Epithelial cell of esophagus (primary cell): ENCODE results near the gene ZNF367.
A peak's percentile ranks its signal among the peaks of the same experiment; 100 is the strongest.

Experiments used
- DNase-seq: peaks from one replicate; pipeline ENCODE4 v3.0.0; 2010; ENCODE audit warnings: low read depth
- H3K4me3 ChIP-seq: 2 replicates; pipeline ENCODE4 v1.5.1; 2011; ENCODE audit warnings: mild to moderate bottlenecking, low read length, control low read depth
- CTCF ChIP-seq: IDR thresholded peaks from 2 replicates; pipeline ENCODE4 v1.5.1; 2011; ENCODE audit warnings: low read depth, mild to moderate bottlenecking, low read length, control low read depth, inconsistent platforms; ENCODE audit not compliant: insufficient read depth; ENCODE audit errors: missing control alignments

ZNF367 gene

GRCh38 chr9:96418083-96418919, at the start of gene ZNF367:
TSS of gene ZNF367 (minus strand) at chr9:96418370. CDS start at chr9:96418032, 338 bp downstream.
- TF ChIP-seq CTCF = no peak
- peak within 1 kb of the TSS; percentile 88 for H3K4me3 ChIP-seq
- DNase-seq = peak; percentile 99

- no peak for TF ChIP-seq CTCF
- H3K4me3 ChIP-seq = no peak overlapping the region
- DNase-seq = no peak
Observed at GRCh38 chr9:96467784-96468183, 49.6 kb upstream of the ZNF367 start.

- no peak for DNase-seq
- no peak overlapping the region for H3K4me3 ChIP-seq
- TF ChIP-seq CTCF = no peak
Observed at GRCh38 chr9:96464426-96464825, 46.3 kb upstream of the ZNF367 start.

- DNase-seq = no peak
- no peak overlapping the region for H3K4me3 ChIP-seq
- TF ChIP-seq CTCF = no peak
Observed at GRCh38 chr9:96462541-96462940, 44.4 kb upstream of the ZNF367 start.

- DNase-seq = no peak
Observed at GRCh38 chr9:96461336-96461735, 43.2 kb upstream of the ZNF367 start.

GRCh38 chr9:96460882-96461281, 42.7 kb upstream of the ZNF367 start:
- TF ChIP-seq CTCF = no peak
- no peak for DNase-seq
- no peak overlapping the region for H3K4me3 ChIP-seq

More at GRCh38 chr9:96461336-96461735, 43.2 kb upstream of the ZNF367 start:
- H3K4me3 ChIP-seq = no peak overlapping the region
- TF ChIP-seq CTCF = no peak

GRCh38 chr9:96460470-96460869, 42.3 kb upstream of the ZNF367 start:
- DNase-seq = no peak
- no peak for TF ChIP-seq CTCF
- H3K4me3 ChIP-seq = no peak overlapping the region
